Endothelial cell of umbilical vein (primary cell): ENCODE data around the gene ZDHHC14. TPM values are rescaled to one million over a fixed set of nuclear protein-coding genes. Genes with fewer than 3 reads are reported as not detected.

Experiments
- BruUV-seq: library from RNA; stranded (reverse); fragments of 400-500 nt; replicated peaks from 2 replicates; lab custom pipeline; 2021; lab: Mats Ljungman, UMichigan
- CTCF ChIA-PET: fragments of 300-600, 350-600 bp; sonication (Branson Sonifier 250); formaldehyde crosslinking; loops from one replicate; lab custom pipeline; 2021; ENCODE audit warnings: antibody characterized with exemption, inconsistent platforms; lab: Charles Lee
- POLR2A ChIA-PET: fragments of 300-600, 350-600 bp; sonication (Branson Sonifier 250); formaldehyde crosslinking; loops from one replicate; lab custom pipeline; 2021; ENCODE audit warnings: antibody characterized with exemption, inconsistent platforms; lab: Charles Lee
- DNase-seq: peaks from one replicate; pipeline ENCODE4 v3.0.0-alpha.2; 2011; ENCODE audit warnings: low read depth, low spot score
- FAIRE-seq: peaks from 2 replicates; lab custom pipeline; 2011; peaks lifted over from hg19 to GRCh38; lab: Jason Lieb, UNC
- H2AFZ ChIP-seq: 2 replicates; pipeline ENCODE4 v1.6.0; 2012; ENCODE audit warnings: low read depth, low read length, control low read depth, inconsistent platforms
- H3K27ac ChIP-seq: 2 replicates; pipeline ENCODE4 v1.5.1; 2011; ENCODE audit warnings: low read depth, mild to moderate bottlenecking, control low read depth, low read length, moderate library complexity; ENCODE audit not compliant: insufficient read depth
- H3K27me3 ChIP-seq, 2 experiments: 2 replicates each; pipeline versions ENCODE4 v1.6.0 to v1.6.1; 2011; ENCODE audit warnings: low read length in 2 of 2, mixed read lengths in 1 of 2; ENCODE audit not compliant: control insufficient read depth in 2 of 2, insufficient read depth in 2 of 2
- H3K36me3 ChIP-seq, 2 experiments: 2 replicates in 1 of 2; 3 replicates in 1 of 2; pipeline ENCODE4 v1.5.1; 2011; ENCODE audit warnings: low read length in 2 of 2, mild to moderate bottlenecking in 1 of 2, moderate library complexity in 1 of 2; ENCODE audit not compliant: control insufficient read depth in 2 of 2, insufficient read depth in 2 of 2; ENCODE audit errors: extremely low read depth in 1 of 2
- H3K4me1 ChIP-seq: 3 replicates; pipeline ENCODE4 v1.5.1; 2011; ENCODE audit warnings: mild to moderate bottlenecking, low read length; ENCODE audit not compliant: control insufficient read depth, insufficient read depth; ENCODE audit errors: extremely low read depth
- H3K4me2 ChIP-seq: 2 replicates; pipeline ENCODE4 v1.6.1; 2011; ENCODE audit warnings: low read length, control low read depth, mixed read lengths; ENCODE audit not compliant: insufficient read depth
- H3K4me3 ChIP-seq, 3 experiments: fragments of 200-600 bp in 1 of 3; sonication (generic), shearing (Covaris generic) in 1 of 3; replicated peaks in 1 of 3; 2 replicates each; pipeline ENCODE4 v1.5.1; 2011 to 2016; ENCODE audit warnings: control low read depth in 3 of 3, low read length in 3 of 3, mild to moderate bottlenecking in 2 of 3, inconsistent platforms in 1 of 3, low read depth in 1 of 3, moderate library complexity in 1 of 3; ENCODE audit not compliant: insufficient read depth in 1 of 3
- H3K79me2 ChIP-seq: 2 replicates; pipeline ENCODE4 v1.6.0; 2012; ENCODE audit warnings: low read length, inconsistent platforms; ENCODE audit not compliant: control insufficient read depth, insufficient read depth
- H3K9ac ChIP-seq: replicated peaks from 2 replicates; pipeline ENCODE3; 2011; ENCODE audit warnings: low read length, control low read depth; ENCODE audit not compliant: insufficient read depth; ENCODE audit errors: extremely low read depth
- H3K9me1 ChIP-seq: replicated peaks from 3 replicates; pipeline ENCODE4 v1.6.0; 2011; ENCODE audit warnings: mild to moderate bottlenecking, low read length; ENCODE audit not compliant: control insufficient read depth, insufficient read depth; ENCODE audit errors: extremely low read depth
- H3K9me3 ChIP-seq: replicated peaks from 2 replicates; pipeline ENCODE4 v1.5.1; 2012; ENCODE audit warnings: low read length, inconsistent platforms; ENCODE audit not compliant: control insufficient read depth, insufficient read depth
- H4K20me1 ChIP-seq: replicated peaks from 2 replicates; pipeline ENCODE3; 2011; ENCODE audit warnings: mild to moderate bottlenecking, low read length; ENCODE audit not compliant: control insufficient read depth, insufficient read depth; ENCODE audit errors: extremely low read depth
- FOS ChIP-seq: IDR thresholded peaks from 2 replicates; pipeline ENCODE4 v1.6.1; 2011; ENCODE audit warnings: mild to moderate bottlenecking, low read length, moderate library complexity, borderline replicate concordance; ENCODE audit not compliant: insufficient read depth
- POLR2A ChIP-seq: IDR thresholded peaks from 2 replicates; pipeline ENCODE4 v1.6.1; 2012; ENCODE audit warnings: low read depth, mild to moderate bottlenecking, control low read depth, low read length
- dilution Hi-C: fragments of 300-500 bp; cut with MboI; formaldehyde crosslinking; loops from one replicate; pipeline ENCODE4 v1.15.0; 2019; ENCODE audit warnings: low sequenced_read_pairs; ENCODE audit not compliant: extremely low pct_ligation_motif_present
- intact Hi-C: fragments of 100-400 bp; cut with micrococcal nuclease; formaldehyde crosslinking; loops from one replicate; pipeline ENCODE4 v1.10.0; 2022
- polyA plus RNA-seq, 4 experiments: library from polyadenylated mRNA; depleted of rRNA in 3 of 4; stranded (reverse) in 3 of 4; unstranded in 1 of 4; fragments of >200 nt; gene quantifications; 2 replicates each; pipeline versions ENCODE4 v1.2.1 to v1.2.3, GENCODE V29; 2011 to 2012; ENCODE audit warnings: missing spikeins in 1 of 4
- total RNA-seq: library from RNA; stranded (reverse); gene quantifications from 2 replicates; pipeline ENCODE4 v1.2.3, GENCODE V29; 2021
- TF ChIP-seq, protein P1 (sequence below): IDR thresholded peaks from 2 replicates; pipeline ENCODE4 v1.6.1; 2011; ENCODE audit not compliant: insufficient read depth, insufficient read length

The ZDHHC14 gene
- total and polyA plus RNA-seq, 2 donors (not counting 3 experiments of a cell fraction or from before 2014, with no cell fraction given) = 23.0 to 25.6 TPM

DNA sequence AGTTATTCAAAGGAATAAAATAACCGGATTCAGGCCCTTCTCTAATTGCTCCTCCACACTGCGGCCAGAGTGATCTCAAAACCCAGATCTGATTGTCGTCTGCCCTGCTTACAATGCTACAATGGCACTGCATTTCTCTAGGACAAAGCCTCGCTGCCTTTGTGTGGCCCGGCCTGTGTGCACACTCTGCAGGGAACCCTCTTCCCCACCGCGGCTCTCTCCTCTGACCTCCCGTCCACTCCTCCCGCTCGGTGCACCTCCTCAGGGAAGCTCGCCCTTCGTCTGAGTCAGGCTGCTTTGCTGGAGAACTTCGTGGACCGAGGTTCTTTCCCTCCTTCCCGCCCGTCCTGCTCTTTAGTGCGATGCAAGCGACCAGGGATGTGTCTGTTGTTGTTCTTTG lies 340.4 kb downstream of the ZDHHC14 start:
- DNase-seq (no peak), FAIRE-seq (no peak)
- Histone ChIP-seq H3K36me3 (no peaks in the 10 kb centered on the region), H2AFZ (no peak overlapping the region), H3K4me3 (no peak overlapping the region), H3K27me3 (peaks cover 6 to 23% of the 10 kb centered on the region in 2 experiments), H3K4me1 (peaks cover 4% of the 10 kb centered on the region), H3K9me1 (no peaks in the 10 kb centered on the region), H3K4me2 (no peak overlapping the region), H4K20me1 (no peaks in the 10 kb centered on the region), H3K9ac (no peak overlapping the region), H3K27ac (no peak overlapping the region), H3K79me2 (no peaks in the 10 kb centered on the region), H3K9me3 (no peaks in the 10 kb centered on the region)
- dilution Hi-C loops (no loop called here), intact Hi-C loops (no loop called here)
- BruUV-seq = no TSS peak
- TF ChIP-seq, protein P1, sequence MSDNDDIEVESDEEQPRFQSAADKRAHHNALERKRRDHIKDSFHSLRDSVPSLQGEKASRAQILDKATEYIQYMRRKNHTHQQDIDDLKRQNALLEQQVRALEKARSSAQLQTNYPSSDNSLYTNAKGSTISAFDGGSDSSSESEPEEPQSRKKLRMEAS = no peak
- ChIA-PET CTCF (no interaction called here), POLR2A (no interaction called here)

DNA sequence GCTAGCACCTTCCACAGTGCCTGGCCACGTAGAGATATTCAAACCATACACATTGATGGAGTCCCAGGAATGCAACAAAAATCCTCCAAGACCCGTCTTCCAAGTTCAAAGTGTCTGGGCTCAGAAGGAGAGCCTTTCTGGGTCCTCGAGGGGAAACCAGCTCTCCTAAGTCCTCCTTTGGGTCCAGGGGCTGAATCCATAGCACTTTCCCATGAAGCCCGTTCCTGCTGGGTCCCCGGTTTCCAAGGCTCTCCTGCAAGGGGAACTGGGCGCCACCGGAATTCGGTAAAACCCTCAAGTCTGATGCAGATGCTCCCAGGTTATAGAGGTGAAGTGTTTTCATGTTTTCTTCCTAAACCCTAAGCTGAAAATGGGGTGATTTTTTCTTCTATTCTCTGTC lies 340.8 kb downstream of the ZDHHC14 start:
- peaks cover 4 to 21% of the 10 kb centered on the region in 2 experiments for H3K27me3 ChIP-seq
- H3K36me3 ChIP-seq = no peaks in the 10 kb centered on the region
- intact Hi-C loops (no loop called here), dilution Hi-C loops (no loop called here)
- TF ChIP-seq POLR2A (no peak), FOS (no peak)
- no peak overlapping the region for H3K4me2 ChIP-seq
- H2AFZ ChIP-seq = no peak overlapping the region
- H3K4me1 ChIP-seq = peaks cover 4% of the 10 kb centered on the region
- H3K9ac ChIP-seq = no peak overlapping the region
- no peak for DNase-seq
- no peak for FAIRE-seq
- no peak overlapping the region for H3K4me3 ChIP-seq
- CTCF ChIA-PET = no interaction called here
- no peak overlapping the region for H3K27ac ChIP-seq
- H4K20me1 ChIP-seq = no peaks in the 10 kb centered on the region
- BruUV-seq = no TSS peak
- no peaks in the 10 kb centered on the region for H3K9me3 ChIP-seq
- H3K9me1 ChIP-seq = no peaks in the 10 kb centered on the region
- POLR2A ChIA-PET = no interaction called here
- H3K79me2 ChIP-seq = no peaks in the 10 kb centered on the region
